NCI-H748 (cell line): Measurements from ENCODE around the gene NTM.

Source experiments
- DNase-seq: peaks from one replicate; lab custom pipeline; 2025; ENCODE audit not compliant: unreplicated experiment; lab: John Stamatoyannopoulos, UW

The NTM gene

GRCh38 chr11:131543389-131544025 lies 173.1 kb downstream of the NTM start:
- peak; percentile 32 for DNase-seq

- DNase-seq, result peak; percentile 44
Observed at GRCh38 chr11:131544591-131544990, 174.2 kb downstream of the NTM start.

- DNase-seq, result no peak
Observed at GRCh38 chr11:131546218-131546895, 175.9 kb downstream of the NTM start.

GRCh38 chr11:131549099-131549498 lies 178.7 kb downstream of the NTM start:
- DNase-seq, result no peak

DNA sequence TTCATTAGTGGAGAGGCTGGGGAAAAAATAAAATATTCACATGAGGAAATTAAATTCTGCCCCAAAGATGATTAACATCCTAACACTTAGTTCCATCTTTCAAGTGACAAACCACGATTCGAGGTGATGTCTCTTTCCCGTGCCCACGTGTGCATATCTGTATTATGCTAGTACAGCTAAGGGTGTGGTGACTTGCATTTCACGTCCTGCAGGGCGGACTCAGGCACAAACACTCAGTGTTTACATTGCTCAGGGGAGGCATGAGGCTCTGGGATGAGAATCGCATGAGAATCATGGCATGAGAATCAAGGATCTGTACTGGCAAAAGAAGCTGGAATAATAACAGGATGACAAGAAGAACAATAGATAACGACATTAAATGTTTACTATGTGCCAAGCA lies 179.4 kb downstream of the NTM start:
- peak; percentile 65 for DNase-seq

- no peak for DNase-seq
Observed at GRCh38 chr11:131560287-131560686, 189.9 kb downstream of the NTM start.

DNA sequence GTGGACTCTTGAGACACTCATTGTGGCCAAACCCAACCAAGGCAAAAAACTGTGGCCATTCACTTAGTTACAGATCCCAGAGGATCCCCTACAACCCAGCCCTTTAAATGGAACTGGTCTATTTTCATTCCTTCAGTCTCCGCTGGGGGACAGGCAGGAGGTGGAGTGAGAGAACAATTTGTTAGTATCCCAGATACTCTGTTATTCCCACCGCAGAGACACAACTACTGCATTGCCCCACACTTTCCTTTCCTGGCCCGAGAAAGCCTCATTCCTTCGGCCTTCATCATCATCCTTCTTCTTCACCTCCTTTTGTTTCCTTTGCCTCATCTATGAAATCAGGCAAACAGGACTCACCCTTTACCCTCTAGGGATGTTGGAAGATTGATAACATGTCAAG lies 191.1 kb downstream of the NTM start:
- DNase-seq, result no peak

DNA sequence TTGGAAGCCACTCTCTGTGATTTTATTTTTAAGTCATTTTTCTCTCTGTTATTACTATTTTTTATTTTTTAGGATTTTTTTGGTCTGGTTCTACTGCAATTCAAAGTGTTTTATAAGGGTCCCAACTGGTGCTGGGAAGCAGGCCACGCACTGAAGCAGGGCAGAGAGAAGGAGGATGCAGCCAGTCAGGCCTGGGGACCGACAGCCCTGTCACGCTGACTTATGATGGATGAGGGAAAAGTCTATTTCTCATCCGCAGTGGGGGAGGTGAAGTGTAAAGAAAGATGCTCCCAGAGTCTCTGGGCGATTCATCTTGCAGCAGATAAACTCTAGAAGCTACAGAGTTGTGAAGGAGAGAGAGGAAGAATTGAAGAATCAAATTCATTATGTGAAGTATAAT lies 191.6 kb downstream of the NTM start:
- DNase-seq, result no peak

DNA sequence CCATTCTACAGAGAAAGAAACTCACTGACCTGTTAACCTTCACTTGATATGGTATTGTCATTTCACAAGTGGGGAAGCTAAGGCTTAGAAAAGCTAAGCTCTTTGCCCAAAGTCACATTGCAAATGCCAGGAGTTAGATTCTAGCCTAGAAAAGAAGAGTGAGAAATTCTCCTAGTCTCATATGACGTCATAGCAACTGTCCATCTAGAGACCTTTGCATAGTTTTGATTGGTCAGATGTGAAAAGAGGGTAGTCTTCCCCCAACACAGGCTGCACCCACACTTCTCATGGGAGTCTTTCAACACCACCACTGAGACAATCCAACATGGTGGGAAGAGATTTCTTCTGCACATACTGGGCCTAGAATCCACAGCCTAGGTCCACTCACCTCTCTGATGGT lies 197.9 kb downstream of the NTM start:
- DNase-seq, result no peak

DNA sequence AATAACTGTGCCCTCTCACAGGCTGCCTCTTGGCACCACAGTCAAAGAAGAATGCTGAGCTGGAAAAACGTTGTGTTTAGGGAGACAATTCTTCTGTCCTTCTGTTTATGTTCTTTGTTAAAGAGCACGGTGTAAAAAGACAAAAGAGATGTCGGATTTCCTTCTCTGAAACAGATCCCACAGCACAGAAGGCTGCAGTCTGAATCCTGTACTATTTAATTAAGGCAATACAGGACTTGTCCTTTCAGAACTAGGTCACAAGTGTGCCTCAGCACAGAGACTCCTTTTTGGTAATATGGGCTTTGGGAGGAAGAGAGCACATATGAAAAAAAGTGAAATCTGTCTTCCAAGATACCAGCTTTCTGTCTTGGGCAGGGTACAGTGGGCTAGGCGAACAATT lies 201.2 kb downstream of the NTM start:
- DNase-seq, result no peak

DNA sequence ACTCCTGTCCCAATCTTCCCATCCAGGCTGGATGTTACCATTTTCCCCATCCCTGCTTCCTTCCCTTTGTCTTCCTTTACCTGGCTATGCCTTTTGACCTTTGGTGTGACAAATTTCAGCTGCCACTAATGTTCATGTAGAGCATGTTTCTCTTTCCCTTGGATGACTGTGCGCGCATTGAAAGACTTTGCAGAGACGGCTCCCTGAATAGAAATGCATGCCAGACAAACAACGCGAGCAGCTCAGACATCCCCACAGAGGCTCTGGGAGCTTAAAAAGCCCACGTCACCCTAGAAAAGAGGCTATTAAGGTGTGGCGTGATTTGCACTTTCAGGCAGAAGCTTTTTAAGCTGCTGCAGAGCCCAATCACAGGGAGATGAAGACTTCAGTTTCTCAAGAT lies 202.0 kb downstream of the NTM start:
- DNase-seq, result no peak

DNA sequence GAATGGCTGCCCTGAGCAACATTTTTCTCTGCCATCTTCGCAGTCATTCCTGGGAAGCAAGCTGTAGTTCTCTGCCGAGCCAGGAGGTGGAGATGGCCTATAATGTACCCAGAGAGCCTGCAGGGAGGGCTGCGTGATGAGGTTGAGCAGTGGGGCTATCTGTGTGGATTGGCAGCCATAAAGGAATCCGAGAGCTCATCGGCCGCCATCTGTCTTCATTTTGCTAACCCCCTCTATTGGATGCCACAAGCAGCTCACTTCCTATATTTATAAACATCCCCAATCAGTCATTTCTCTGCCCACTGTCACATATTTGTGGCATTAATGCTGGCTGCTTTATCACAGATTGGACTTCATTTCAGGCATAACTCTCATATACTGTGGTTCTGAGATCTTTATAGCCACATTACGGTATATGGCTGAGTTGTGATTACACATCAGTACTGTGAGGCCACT lies 209.5 kb downstream of the NTM start:
- DNase-seq, result peak; percentile 51

GRCh38 chr11:131580476-131580875 lies 210.1 kb downstream of the NTM start:
- no peak for DNase-seq

DNA sequence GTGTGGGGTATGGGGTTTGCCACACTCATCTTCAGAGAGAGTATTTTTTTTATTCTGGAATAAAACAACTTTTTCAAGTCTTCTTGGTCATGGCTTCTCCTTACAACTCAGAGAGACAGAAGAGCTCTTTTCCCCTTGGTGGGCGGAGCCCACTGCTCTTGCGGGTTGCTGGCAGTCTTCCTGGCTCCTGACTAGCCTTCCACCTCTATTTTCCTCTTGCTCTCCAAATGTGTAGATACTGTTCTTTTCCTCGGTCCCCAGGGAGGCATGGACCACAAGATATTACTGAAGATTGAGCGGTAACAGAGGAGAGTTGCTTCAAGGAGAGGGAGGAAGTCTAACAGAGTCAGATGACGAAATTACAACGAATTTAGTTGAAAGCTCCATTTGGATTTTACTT lies 210.6 kb downstream of the NTM start:
- no peak for DNase-seq

DNA sequence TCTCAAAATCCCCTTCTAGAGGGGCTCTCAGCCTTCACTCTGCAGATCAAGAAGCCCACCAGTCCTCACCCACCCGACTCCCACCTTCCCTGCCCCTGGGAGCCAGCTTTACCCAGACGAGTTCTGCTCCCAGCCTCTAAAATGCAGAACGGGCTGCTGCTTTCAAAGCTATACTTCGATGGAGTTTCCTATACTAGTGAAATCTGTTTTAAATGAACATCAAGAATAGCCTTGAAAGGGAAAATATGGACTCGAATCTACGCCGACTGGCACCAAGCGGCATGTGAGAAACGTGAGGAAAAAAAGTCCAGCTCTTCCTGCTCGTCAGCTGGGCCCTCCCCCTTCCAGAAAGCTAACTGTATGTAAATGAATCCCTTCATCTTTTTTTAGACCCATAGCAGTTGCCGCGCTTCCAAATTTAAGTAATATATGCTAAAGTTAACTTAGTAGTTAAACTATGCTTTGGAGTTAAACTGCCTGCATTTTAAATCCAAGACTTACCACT lies 211.7 kb downstream of the NTM start:
- no peak for DNase-seq

DNA sequence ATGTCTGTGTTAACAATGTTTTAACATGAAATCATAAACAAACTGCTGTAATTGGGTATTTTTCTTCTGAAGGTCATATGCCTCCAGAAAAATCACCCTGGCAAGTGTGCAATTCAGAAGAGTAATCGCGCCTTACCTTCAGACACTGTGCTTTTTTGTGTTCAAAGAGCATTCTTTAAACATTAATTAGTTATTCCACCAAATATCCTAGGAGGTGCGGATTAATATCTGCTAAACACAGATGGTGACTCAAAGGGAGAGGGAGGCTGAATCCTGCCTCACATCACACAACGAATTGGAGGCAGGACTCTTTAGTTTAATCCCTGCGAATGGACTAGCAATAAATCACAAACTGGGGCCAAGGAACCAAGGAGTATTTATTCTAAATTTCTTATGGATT lies 213.0 kb downstream of the NTM start:
- no peak for DNase-seq

- DNase-seq, result no peak
Observed at GRCh38 chr11:131583938-131584337, 213.5 kb downstream of the NTM start.

DNA sequence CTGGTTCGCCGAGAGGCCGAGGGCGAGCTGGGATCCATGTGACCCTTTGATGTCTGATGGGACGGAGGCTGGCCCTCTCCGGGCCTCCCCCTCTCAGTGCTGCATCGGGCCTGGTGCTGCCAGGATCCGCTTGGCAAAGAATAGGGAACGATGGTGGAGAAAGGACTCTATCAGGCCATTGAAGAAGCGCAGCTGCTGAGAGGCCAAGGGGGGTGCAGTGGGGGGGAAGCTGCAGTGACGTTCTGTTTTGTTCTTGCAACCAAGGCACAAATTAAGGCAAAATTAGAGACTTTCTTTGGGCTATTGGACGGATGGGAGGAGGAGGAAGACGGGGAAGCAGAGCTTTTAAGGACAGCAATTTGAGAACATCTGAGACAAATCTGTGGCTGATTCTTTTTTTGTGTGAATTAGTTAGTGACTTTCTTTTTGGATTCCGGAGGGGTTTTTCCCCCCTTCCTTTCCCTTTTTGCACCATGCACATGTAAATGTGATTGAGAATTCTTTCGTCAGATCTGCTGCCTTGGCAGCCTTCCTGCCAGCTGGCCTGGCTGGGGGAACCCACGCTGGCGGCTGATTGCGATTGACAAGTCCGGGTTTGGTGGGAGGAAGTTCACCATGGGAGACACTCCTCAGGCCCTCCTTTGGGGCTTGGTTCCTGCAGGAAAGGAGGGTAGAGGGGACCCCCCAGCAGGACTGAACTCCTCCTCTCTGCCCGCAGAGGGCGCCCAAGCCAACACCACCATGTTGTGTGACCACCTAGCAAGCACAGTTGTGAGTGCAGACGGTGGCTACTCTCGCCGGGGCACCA lies 214.6 kb downstream of the NTM start:
- DNase-seq, result peak; percentile 21

GRCh38 chr11:131588057-131588456 lies 217.6 kb downstream of the NTM start:
- DNase-seq, result no peak

DNA sequence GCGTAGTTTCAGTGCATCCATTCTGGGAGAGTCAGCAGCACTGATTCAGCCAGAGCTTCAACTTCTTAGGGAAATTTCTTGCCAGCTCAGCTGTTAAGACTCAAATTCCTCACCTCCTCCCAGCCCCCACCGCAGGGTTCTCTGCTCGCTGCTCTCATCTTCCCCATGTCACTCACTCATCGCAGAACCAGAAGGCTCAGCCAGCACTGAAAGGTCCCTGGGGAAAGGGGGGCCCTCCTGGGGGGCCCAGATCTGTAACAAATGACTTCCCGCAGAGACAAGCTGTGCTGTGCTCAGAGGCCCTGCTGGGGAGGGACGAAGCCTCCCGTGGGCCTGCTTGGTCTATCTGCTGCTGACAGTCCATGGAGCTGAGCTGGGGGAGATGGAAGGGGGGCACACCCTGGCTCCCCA lies 220.6 kb downstream of the NTM start:
- no peak for DNase-seq

DNA sequence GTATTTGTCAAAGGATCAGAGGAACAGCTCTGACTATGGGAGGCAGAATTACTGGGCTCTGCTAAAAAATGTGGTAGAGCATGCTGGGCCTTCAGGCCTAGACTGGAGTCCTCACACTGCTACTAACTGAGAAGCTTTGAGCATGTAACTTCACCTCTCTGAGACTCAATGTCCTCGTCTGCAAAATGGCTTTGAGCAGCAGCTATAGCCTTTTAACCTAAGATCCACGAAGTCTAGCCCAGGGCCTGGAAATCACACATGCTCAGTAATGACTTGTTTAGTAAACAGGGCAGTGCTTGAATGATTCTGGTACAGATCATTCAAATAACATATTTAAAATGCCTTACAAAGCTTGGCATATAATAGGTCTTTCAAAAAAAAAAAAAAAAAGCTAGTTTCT lies 221.7 kb downstream of the NTM start:
- DNase-seq, result no peak

GRCh38 chr11:131592734-131593133 lies 222.3 kb downstream of the NTM start:
- DNase-seq, result peak; percentile 82
